ENCODE measurements around the gene EIF4E1B.

GRCh38 chr5:176678584-176678983 is 48.1 kb downstream of the EIF4E1B start:
- no peak for TF ChIP-seq CTCF (IDR thresholded peaks at IDR 0.05)
- no peak for TF ChIP-seq EZH2 (IDR thresholded peaks at IDR 0.05; ENCODE audit: borderline replicate concordance, insufficient read depth, low read depth, low read length, poor library complexity, severe bottlenecking)
